Right hindlimb (tissue), 1 donor: ENCODE results near the gene GPR50.

ENCODE experiments used
- DNase-seq: peaks from one replicate; pipeline ENCODE4 v3.0.0-alpha.2; 2018

Gene GPR50

DNA sequence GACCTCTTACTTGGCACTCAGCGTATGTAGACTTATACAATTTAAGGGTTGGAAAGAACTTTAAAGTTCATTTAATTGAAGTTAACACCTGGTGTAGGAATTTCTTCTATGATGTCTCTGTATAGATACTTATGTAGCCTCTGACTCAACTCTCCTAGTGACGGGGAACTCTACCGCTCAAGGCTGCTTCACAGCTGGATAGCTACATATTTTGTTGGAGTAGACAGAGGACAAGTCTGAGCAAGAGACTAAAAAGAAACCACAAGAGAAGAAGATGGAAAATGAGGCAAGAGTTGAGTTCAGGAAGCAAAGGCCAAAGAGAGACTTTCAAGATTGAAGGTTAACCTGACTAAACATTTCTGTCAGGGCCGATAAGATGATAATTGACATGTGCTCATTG, 52.6 kb downstream of the GPR50 start:
- no peak for DNase-seq
